ENCODE data around the gene FCN3. TPM values are rescaled to one million over a fixed set of nuclear protein-coding genes. Genes with fewer than 3 reads are reported as not detected.
A peak's percentile ranks its signal among the peaks of the same experiment; 100 is the strongest.

Gene FCN3
- total and polyA plus RNA-seq, 9 of the 15 experiments (the other 6 are each of a cell fraction or from before 2014, with no cell fraction given): 0.49 TPM; not detected in 8

GRCh38 chr1:27395441-27396195 lies 21.0 kb upstream of the FCN3 start (continued):
- TF ChIP-seq CHCHD3 (CRISPR knock-in tag; IDR thresholded peaks at IDR 0.05): no peak
- TF ChIP-seq XRCC5 (IDR thresholded peaks at IDR 0.05; ENCODE audit: low read depth, low read length): peak; percentile 92; the same call in 1 of the 2 replicates
- TF ChIP-seq RUNX1 (IDR thresholded peaks at IDR 0.05; ENCODE audit: low read depth): no peak
- TF ChIP-seq, protein P1, sequence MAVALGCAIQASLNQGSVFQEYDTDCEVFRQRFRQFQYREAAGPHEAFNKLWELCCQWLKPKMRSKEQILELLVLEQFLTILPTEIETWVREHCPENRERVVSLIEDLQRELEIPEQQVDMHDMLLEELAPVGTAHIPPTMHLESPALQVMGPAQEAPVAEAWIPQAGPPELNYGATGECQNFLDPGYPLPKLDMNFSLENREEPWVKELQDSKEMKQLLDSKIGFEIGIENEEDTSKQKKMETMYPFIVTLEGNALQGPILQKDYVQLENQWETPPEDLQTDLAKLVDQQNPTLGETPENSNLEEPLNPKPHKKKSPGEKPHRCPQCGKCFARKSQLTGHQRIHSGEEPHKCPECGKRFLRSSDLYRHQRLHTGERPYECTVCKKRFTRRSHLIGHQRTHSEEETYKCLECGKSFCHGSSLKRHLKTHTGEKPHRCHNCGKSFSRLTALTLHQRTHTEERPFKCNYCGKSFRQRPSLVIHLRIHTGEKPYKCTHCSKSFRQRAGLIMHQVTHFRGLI (CRISPR knock-in tag; IDR thresholded peaks at IDR 0.05): no peak
- TF ChIP-seq TCF15 (CRISPR knock-in tag; IDR thresholded peaks at IDR 0.05): no peak
- no peak for TF ChIP-seq ZNF232 (CRISPR knock-in tag; IDR thresholded peaks at IDR 0.05)
- no peak for TF ChIP-seq NBN (IDR thresholded peaks at IDR 0.05; ENCODE audit: low read depth)
- peak; percentile 64 for TF ChIP-seq KLF16 (IDR thresholded peaks at IDR 0.05)
- no peak for TF ChIP-seq SNRNP70 (optimal IDR thresholded peaks at IDR 0.05; ENCODE audit: low read depth, low read length)
- TF ChIP-seq RBM15 (IDR thresholded peaks at IDR 0.05; ENCODE audit: insufficient read depth, low read length): no peak
- no peak for TF ChIP-seq RBM25 (IDR thresholded peaks at IDR 0.05; ENCODE audit: low read depth, low read length, severe bottlenecking)
- no peak for TF ChIP-seq CC2D1A (IDR thresholded peaks at IDR 0.05)
- TF ChIP-seq ZNF384 (IDR thresholded peaks at IDR 0.05; ENCODE audit: low read depth, low read length): peak; percentile 99
- no peak for TF ChIP-seq STAT5B (CRISPR knock-in tag; IDR thresholded peaks at IDR 0.05)
- peak; percentile 48 for TF ChIP-seq SUPT5H (IDR thresholded peaks at IDR 0.05)
- TF ChIP-seq LARP7 (IDR thresholded peaks at IDR 0.05): no peak
- no peak for TF ChIP-seq MAFK (IDR thresholded peaks at IDR 0.05; ENCODE audit: low read length)
- no peak for TF ChIP-seq NR2F6 (CRISPR knock-in tag; IDR thresholded peaks at IDR 0.05)
- no peak for TF ChIP-seq ZNF436 (CRISPR knock-in tag; IDR thresholded peaks at IDR 0.05)
- no peak for TF ChIP-seq SIN3A (IDR thresholded peaks at IDR 0.05; ENCODE audit: borderline replicate concordance in 2 of 2, control insufficient read depth in 1 of 2, low read depth in 2 of 2, low read length in 2 of 2)
- TF ChIP-seq TBP (optimal IDR thresholded peaks at IDR 0.05; ENCODE audit: low read depth, low read length): peak; percentile 17
- TF ChIP-seq RB1 (IDR thresholded peaks at IDR 0.05; ENCODE audit: low read depth): peak; percentile 46; the same call in 1 of the 2 replicates
- no peak for TF ChIP-seq ZNF780A (CRISPR knock-in tag; IDR thresholded peaks at IDR 0.05)
- no peak for TF ChIP-seq NR3C1 (CRISPR knock-in tag; IDR thresholded peaks at IDR 0.05)
- TF ChIP-seq POLR2G (IDR thresholded peaks at IDR 0.05; ENCODE audit: low read depth, low read length): peak; percentile 57
- TF ChIP-seq YY1 (IDR thresholded peaks at IDR 0.05; ENCODE audit: borderline replicate concordance in 1 of 3, control insufficient read depth in 1 of 3, extremely low read depth in 1 of 3, insufficient read depth in 3 of 3, insufficient read length in 1 of 3, insufficient replicate concordance in 2 of 3, low read depth in 1 of 3, low read length in 2 of 3): peak in 1 of 3 experiments; percentile 64
